GM23248 (cell line): Measurements from ENCODE around the gene TEX29. TPM values are rescaled to one million over a fixed set of nuclear protein-coding genes. Genes with fewer than 3 reads are reported as not detected.

Source experiments
- DNase-seq: peaks from one replicate; pipeline ENCODE4 v3.0.0-alpha.2; 2015
- H2AFZ ChIP-seq: fragments of 200-600 bp; sonication (generic); 2 replicates; pipeline ENCODE4 v1.6.1; 2016; ENCODE audit warnings: antibody characterized with exemption
- H3F3A ChIP-seq: fragments of 200-600 bp; sonication (generic); 2 replicates; pipeline ENCODE4 v1.6.1; 2016; ENCODE audit warnings: mild to moderate bottlenecking, antibody characterized with exemption, mixed run types; ENCODE audit not compliant: insufficient read depth
- H3K27ac ChIP-seq: fragments of 200-600 bp; sonication (generic); 2 replicates; pipeline ENCODE4 v1.5.1; 2016; ENCODE audit warnings: mild to moderate bottlenecking
- H3K27me3 ChIP-seq: fragments of 200-600 bp; sonication (generic); replicated peaks from 2 replicates; pipeline ENCODE4 v1.6.1; 2016; ENCODE audit warnings: mild to moderate bottlenecking; ENCODE audit not compliant: insufficient read depth
- H3K36me3 ChIP-seq: fragments of 200-600 bp; sonication (generic); 2 replicates; pipeline ENCODE4 v1.6.1; 2016; ENCODE audit warnings: low read depth, mild to moderate bottlenecking
- H3K4me1 ChIP-seq: fragments of 200-600 bp; sonication (generic); 2 replicates; pipeline ENCODE4 v1.6.1; 2016; ENCODE audit warnings: mild to moderate bottlenecking; ENCODE audit not compliant: insufficient read depth
- H3K4me2 ChIP-seq: fragments of 200-600 bp; sonication (generic); one replicate; pipeline ENCODE4 v1.6.1; 2016; ENCODE audit warnings: mild to moderate bottlenecking; ENCODE audit not compliant: unreplicated experiment
- H3K4me3 ChIP-seq: fragments of 200-600 bp; sonication (generic); 2 replicates; pipeline ENCODE4 v1.5.1; 2016; ENCODE audit warnings: mild to moderate bottlenecking
- H3K79me2 ChIP-seq: fragments of 200-600 bp; sonication (generic); 2 replicates; pipeline ENCODE4 v1.6.1; 2016; ENCODE audit warnings: mild to moderate bottlenecking; ENCODE audit not compliant: insufficient read depth
- H3K9ac ChIP-seq: fragments of 200-600 bp; sonication (generic); 2 replicates; pipeline ENCODE4 v1.6.1; 2016; ENCODE audit warnings: mild to moderate bottlenecking
- H3K9me2 ChIP-seq: fragments of 200-600 bp; sonication (generic); 2 replicates; pipeline ENCODE4 v1.6.1; 2016; ENCODE audit warnings: mixed run types, mild to moderate bottlenecking, moderate library complexity; ENCODE audit not compliant: insufficient read depth
- H3K9me3 ChIP-seq: fragments of 200-600 bp; sonication (generic); one replicate; pipeline ENCODE4 v1.6.1; 2017; ENCODE audit warnings: low read depth
- H4K20me1 ChIP-seq: fragments of 200-600 bp; sonication (generic); 2 replicates; pipeline ENCODE4 v1.6.0; 2016; ENCODE audit not compliant: insufficient read depth
- EZH2 ChIP-seq: fragments of 200-600 bp; sonication (generic); IDR thresholded peaks from 2 replicates; pipeline ENCODE4 v1.6.1; 2018; ENCODE audit warnings: antibody characterized with exemption, mild to moderate bottlenecking; ENCODE audit not compliant: insufficient read depth, poor library complexity, severe bottlenecking
- EZH2phosphoT487 ChIP-seq: fragments of 200-600 bp; sonication (generic); IDR thresholded peaks from 2 replicates; pipeline ENCODE4 v1.6.1; 2018; ENCODE audit warnings: antibody characterized with exemption, moderate library complexity, mild to moderate bottlenecking, low read depth; ENCODE audit not compliant: insufficient read depth
- WGBS, 2 experiments: methylation state at CpG; one replicate each; pipeline ENCODE4 v1.1.6; 2015 to 2017; ENCODE audit warnings: low lambda C conversion rate in 2 of 2, low coverage in 1 of 2; ENCODE audit errors: missing lambda C conversion rate in 2 of 2; 5-methylcytosine and 5-hydroxymethylcytosine counted together
- in situ Hi-C: fragments of 300-500 bp; cut with MboI; formaldehyde crosslinking; loops from 2 replicates; pipeline ENCODE4 v1.15.0; 2020
- polyA plus RNA-seq: library from polyadenylated mRNA; unstranded; fragments of >200 nt; fragmentation: Nextera tagmentation; extraction: Ambion mirVana; gene quantifications from 2 replicates; pipeline ENCODE4 v1.2.1, GENCODE V29; 2016
- total RNA-seq: library from RNA; depleted of rRNA; stranded (reverse); fragments of >200 nt; shearing (Covaris generic); gene quantifications from 2 replicates; pipeline ENCODE4 v1.2.3, GENCODE V29; 2014

TEX29 gene
- total and polyA plus RNA-seq, 2 experiments from 2014 or later = 0.75 TPM; not detected in 1

DNA sequence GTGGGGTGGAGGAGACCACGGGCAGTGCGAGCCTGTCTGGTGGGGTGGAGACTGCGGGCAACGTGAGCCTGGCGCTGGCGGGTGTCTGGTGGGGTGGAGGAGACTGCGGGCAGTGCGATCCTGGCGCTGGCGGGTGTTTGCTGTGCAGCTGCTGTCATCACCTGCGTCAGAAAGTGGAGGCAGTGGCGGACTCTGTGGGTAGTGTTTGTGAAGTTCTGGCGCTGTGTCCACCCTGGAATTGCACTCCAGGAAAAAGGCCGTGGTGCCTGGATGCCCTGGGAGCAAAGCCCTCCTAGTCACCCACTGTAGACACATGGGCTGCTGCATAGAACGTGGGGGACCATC lies 6.2 kb downstream of the TEX29 start:
- DNase-seq = no peak
- in situ Hi-C loops = no loop called here
- no peak overlapping the region for H3K9ac ChIP-seq
- no peaks in the 10 kb centered on the region for H4K20me1 ChIP-seq
- no peaks in the 10 kb centered on the region; the same call in 1 of the 2 replicates for H3K27me3 ChIP-seq
- 83 to 86% methylated on average over 9 to 15 of the region's 15 CpGs for WGBS, 2 experiments
- H3K9me3 ChIP-seq = no peaks in the 10 kb centered on the region
- no peak for TF ChIP-seq EZH2
- TF ChIP-seq EZH2phosphoT487 = no peak
- H3K4me1 ChIP-seq = no peaks in the 10 kb centered on the region
- no peaks in the 10 kb centered on the region for H3F3A ChIP-seq
- H3K36me3 ChIP-seq = no peaks in the 10 kb centered on the region
- H3K4me3 ChIP-seq = no peak overlapping the region
- H3K79me2 ChIP-seq = no peaks in the 10 kb centered on the region
- H3K27ac ChIP-seq = no peak overlapping the region
- H3K9me2 ChIP-seq = no peaks in the 10 kb centered on the region
- no peak overlapping the region for H2AFZ ChIP-seq
- H3K4me2 ChIP-seq = no peak overlapping the region

DNA sequence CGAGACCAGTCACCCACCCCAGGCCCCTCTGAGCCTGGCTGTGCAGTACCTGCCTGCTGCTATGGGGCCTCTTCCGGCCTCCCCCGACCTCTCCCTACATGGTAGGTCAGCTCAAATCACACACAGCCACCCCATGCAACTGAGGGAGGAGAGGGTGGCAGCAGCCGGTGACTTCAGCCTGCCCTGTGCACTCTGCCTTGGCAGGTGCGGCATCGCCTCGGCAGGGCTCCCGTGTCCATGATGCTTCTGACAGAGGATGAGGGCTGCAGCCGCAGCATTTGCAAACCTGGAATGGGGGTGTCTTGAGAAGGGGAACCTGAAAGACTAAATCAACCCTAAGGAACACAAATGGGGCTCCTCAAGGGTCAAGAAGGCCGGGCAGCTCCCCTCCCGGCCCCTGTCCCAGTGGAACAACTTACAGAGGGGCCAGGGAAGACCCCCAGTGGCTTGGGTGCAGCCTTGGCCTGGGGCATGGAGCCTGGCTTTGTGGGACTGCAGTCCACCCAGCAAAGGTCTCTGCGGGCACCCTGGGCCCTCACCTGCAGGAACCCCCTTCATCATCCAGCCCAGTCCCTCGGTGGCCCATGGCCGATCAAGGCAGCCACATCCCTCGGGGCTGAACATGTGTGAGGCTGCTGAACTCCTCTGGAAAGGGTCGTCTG lies 6.7 kb downstream of the TEX29 start:
- in situ Hi-C loops = no loop called here
- Histone ChIP-seq H3K36me3 (no peaks in the 10 kb centered on the region), H3K27ac (no peak overlapping the region), H3K4me3 (no peak overlapping the region), H3K9me2 (no peaks in the 10 kb centered on the region), H3F3A (no peaks in the 10 kb centered on the region), H3K4me2 (no peak overlapping the region), H3K4me1 (no peaks in the 10 kb centered on the region), H3K27me3 (no peaks in the 10 kb centered on the region; the same call in 1 of the 2 replicates), H4K20me1 (no peaks in the 10 kb centered on the region), H3K9me3 (no peaks in the 10 kb centered on the region), H3K9ac (no peak overlapping the region), H2AFZ (no peak overlapping the region), H3K79me2 (no peaks in the 10 kb centered on the region)
- DNase-seq = no peak
- WGBS, 2 experiments = 85 to 88% methylated on average over 13 to 16 of the region's 16 CpGs
- no peak for TF ChIP-seq EZH2
- TF ChIP-seq EZH2phosphoT487 = no peak

DNA sequence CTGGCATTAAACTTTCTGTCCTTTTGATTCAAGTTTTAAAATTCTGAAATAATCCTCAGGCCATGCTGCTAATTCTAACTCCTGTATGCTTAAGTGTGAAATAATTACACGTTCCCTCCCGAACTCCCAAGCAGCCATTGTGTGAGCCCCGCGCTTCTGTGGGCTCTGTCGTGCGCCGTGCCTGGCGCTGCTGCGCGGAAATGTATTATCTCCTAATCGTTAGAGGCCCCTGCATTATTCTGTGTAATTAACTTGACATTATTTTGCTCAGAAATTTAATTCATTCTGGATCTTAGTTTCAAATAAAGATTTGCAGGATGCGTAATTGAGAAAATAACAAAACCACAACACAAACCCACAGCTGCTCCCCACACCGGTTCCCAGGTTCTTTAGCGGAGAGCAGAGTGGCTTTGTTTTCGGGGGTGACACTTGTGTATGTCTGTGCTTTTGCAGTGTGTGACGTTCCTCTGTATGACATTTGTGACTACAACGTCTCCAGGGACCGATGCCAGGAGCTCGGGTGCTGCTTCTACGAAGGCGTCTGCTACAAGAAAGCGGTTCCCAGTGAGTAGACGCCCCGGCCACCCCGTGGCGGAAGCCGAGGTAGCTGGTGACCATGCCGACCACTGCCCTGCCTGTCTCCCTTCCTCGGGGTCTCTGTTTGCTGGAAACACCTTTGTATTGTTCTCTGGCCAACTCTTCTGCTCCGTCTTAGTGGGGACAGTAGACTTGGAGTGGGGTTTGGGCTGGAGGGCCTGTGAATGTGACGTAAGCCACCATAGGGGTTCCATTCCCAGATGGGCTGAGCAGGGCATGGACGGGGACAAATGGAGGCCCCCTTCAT lies 7.5 kb downstream of the TEX29 start:
- H3K4me1 ChIP-seq = no peaks in the 10 kb centered on the region
- no peaks in the 10 kb centered on the region for H3K9me3 ChIP-seq
- no peak for DNase-seq
- no peak overlapping the region for H3K9ac ChIP-seq
- H3K27ac ChIP-seq = no peak overlapping the region
- no peaks in the 10 kb centered on the region for H3K9me2 ChIP-seq
- H3K4me3 ChIP-seq = no peak overlapping the region
- no peaks in the 10 kb centered on the region for H3K79me2 ChIP-seq
- no peak overlapping the region for H2AFZ ChIP-seq
- TF ChIP-seq EZH2phosphoT487 = no peak
- no peak for TF ChIP-seq EZH2
- no peak overlapping the region for H3K4me2 ChIP-seq
- in situ Hi-C loops = no loop called here
- H3F3A ChIP-seq = no peaks in the 10 kb centered on the region
- no peaks in the 10 kb centered on the region for H3K36me3 ChIP-seq
- H3K27me3 ChIP-seq = no peaks in the 10 kb centered on the region; the same call in 1 of the 2 replicates
- no peaks in the 10 kb centered on the region for H4K20me1 ChIP-seq
- 79 to 84% methylated on average over 32 of the region's 32 CpGs for WGBS, 2 experiments

DNA sequence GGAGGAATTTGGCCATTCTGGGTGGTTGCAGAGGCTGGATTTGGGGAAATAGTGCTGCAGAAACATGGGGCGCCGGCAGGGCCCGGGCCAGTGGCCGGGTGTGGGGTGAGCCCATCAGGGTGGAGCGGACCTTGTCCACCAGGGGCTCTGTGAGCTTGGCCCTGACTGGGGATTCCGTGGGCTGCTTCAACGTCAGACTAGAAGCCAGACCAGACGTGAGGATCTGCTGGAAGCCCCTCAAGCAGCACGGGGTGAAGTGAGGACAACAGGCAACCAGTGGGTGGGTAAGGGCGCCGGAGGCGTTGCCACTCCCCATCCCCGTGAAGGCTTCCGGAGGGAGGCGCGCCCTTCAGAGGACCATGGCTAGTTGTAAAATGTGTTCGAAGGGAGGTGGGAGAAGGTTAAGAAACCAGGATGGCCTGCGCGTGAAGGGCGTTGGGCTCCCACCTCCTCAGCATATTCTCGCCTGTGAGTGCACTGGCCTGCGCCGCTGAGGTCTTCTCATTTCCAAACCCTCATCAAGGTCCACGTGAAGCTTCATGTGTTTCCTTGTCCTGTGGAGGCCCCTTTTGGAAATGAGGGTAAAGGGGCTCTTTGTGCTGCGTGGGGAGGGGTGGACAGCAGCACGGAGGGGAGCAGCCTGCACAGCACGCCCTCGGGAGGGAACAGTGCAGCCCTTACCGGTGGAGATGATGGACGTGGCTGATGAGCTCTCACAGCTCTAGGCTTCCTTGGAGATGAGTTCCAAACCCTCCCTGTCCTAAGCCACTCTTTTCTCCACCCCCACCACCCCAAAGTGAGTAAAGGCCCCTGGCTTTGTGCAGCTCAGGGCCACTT lies 8.3 kb downstream of the TEX29 start:
- Histone ChIP-seq H3F3A (no peaks in the 10 kb centered on the region), H3K9me2 (no peaks in the 10 kb centered on the region), H3K79me2 (no peaks in the 10 kb centered on the region), H3K27me3 (no peaks in the 10 kb centered on the region; the same call in 1 of the 2 replicates), H3K27ac (no peak overlapping the region), H2AFZ (no peak overlapping the region), H3K36me3 (no peaks in the 10 kb centered on the region), H3K4me1 (no peaks in the 10 kb centered on the region), H3K4me3 (no peak overlapping the region), H3K9ac (no peak overlapping the region), H3K4me2 (no peak overlapping the region), H4K20me1 (no peaks in the 10 kb centered on the region), H3K9me3 (no peaks in the 10 kb centered on the region)
- no peak for DNase-seq
- no peak for TF ChIP-seq EZH2
- no peak for TF ChIP-seq EZH2phosphoT487
- in situ Hi-C loops = no loop called here
- WGBS, 2 experiments = 77 to 82% methylated on average over 30 of the region's 30 CpGs
